Right kidney (tissue), 1 donor: ENCODE data around the gene PDE7B.

Experiments
- DNase-seq: peaks from one replicate; pipeline ENCODE4 v3.0.0-alpha.2; 2016

PDE7B gene

GRCh38 chr6:135935941-135936601, 84.6 kb downstream of the PDE7B start:
- DNase-seq, result no peak

- DNase-seq, result no peak
These were observed 85.1 kb downstream of the PDE7B start for GRCh38 chr6:135936606-135937005.

GRCh38 chr6:135937106-135937505, 85.6 kb downstream of the PDE7B start:
- no peak for DNase-seq

- DNase-seq, result no peak
These were observed 87.2 kb downstream of the PDE7B start for GRCh38 chr6:135938576-135939207.

- DNase-seq, result no peak
These were observed 87.7 kb downstream of the PDE7B start for GRCh38 chr6:135939208-135939591.

GRCh38 chr6:135940616-135941167, 89.2 kb downstream of the PDE7B start:
- DNase-seq, result no peak

GRCh38 chr6:135941275-135942025, 89.9 kb downstream of the PDE7B start:
- DNase-seq, result no peak

- DNase-seq, result no peak
These were observed 92.6 kb downstream of the PDE7B start for GRCh38 chr6:135944120-135944519.

GRCh38 chr6:135946674-135947073, 95.2 kb downstream of the PDE7B start:
- no peak for DNase-seq

- no peak for DNase-seq
These were observed 99.2 kb downstream of the PDE7B start for GRCh38 chr6:135950669-135951068.

GRCh38 chr6:135951169-135951568, 99.7 kb downstream of the PDE7B start:
- DNase-seq, result no peak

GRCh38 chr6:135953818-135954217, 102.3 kb downstream of the PDE7B start:
- DNase-seq, result no peak

- DNase-seq, result no peak
These were observed 103.6 kb downstream of the PDE7B start for GRCh38 chr6:135955099-135955498.

GRCh38 chr6:135962731-135963130, 111.2 kb downstream of the PDE7B start:
- no peak for DNase-seq

GRCh38 chr6:135970750-135971149, 119.2 kb downstream of the PDE7B start:
- DNase-seq, result no peak

GRCh38 chr6:135971351-135971750, 119.8 kb downstream of the PDE7B start:
- DNase-seq, result no peak

GRCh38 chr6:135972150-135972549, 120.6 kb downstream of the PDE7B start:
- no peak for DNase-seq

- DNase-seq, result no peak
These were observed 121.1 kb downstream of the PDE7B start for GRCh38 chr6:135972586-135972985.

GRCh38 chr6:135974426-135974825, 122.9 kb downstream of the PDE7B start:
- no peak for DNase-seq

- no peak for DNase-seq
These were observed 125.1 kb downstream of the PDE7B start for GRCh38 chr6:135976585-135976984.

GRCh38 chr6:135983093-135983492, 131.6 kb downstream of the PDE7B start:
- no peak for DNase-seq

- DNase-seq, result no peak
These were observed 132.3 kb downstream of the PDE7B start for GRCh38 chr6:135983718-135984343.

GRCh38 chr6:135985471-135985870, 134.0 kb downstream of the PDE7B start:
- no peak for DNase-seq
